RPMI7951 (cell line): Measurements from ENCODE around the gene BEST2. TPM values are rescaled to one million over a fixed set of nuclear protein-coding genes. Genes with fewer than 3 reads are reported as not detected.
"Not testable (repeated sequence)": the region's sequence is repeated elsewhere in the genome, so short reads cannot be mapped to it uniquely, and the experiment has no call there.

Experiments used
- DNase-seq: peaks from one replicate; pipeline ENCODE4 v3.0.0-alpha.2; 2012; ENCODE audit warnings: low read depth
- total RNA-seq: library from RNA; depleted of rRNA; stranded (reverse); fragments of >200 nt; shearing (Covaris generic); gene quantifications from 2 replicates; pipeline ENCODE4 v1.2.3, GENCODE V29; 2014

BEST2 gene
- total RNA-seq, 1 experiment from 2014 or later = not detected

- DNase-seq = no peak
Measured at GRCh38 chr19:12787458-12787857, 35.9 kb downstream of the BEST2 start.

DNA sequence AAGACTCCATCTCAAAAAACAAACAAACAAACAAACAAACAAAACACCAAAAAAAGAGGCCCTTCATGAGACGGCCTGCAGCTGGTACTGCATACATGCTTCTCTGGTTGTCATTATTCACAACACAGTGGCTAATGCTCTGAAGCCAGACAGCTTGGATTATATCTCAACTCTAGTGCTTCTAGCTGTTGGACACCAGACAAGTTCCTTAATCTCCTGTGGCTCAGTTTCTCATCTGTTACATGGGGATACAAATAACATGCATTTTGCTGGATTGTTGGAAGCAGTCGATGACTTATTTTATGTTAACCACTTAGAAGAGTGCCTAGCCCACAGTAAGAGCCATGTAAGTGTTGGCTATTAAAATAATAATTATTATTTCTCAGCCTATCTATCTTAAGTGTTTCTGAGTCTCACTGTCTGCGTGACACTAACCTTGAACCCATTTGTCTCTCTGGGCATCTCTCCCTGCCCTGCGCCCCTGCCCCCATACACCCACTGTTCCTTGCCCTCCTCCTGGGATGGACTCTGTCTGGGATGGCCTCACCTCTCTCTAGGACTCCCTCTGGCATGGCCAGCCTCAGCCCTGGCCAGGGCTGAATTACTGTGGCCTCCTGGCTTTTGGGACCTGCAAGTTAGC is 36.6 kb downstream of the BEST2 start:
- no peak for DNase-seq

DNA sequence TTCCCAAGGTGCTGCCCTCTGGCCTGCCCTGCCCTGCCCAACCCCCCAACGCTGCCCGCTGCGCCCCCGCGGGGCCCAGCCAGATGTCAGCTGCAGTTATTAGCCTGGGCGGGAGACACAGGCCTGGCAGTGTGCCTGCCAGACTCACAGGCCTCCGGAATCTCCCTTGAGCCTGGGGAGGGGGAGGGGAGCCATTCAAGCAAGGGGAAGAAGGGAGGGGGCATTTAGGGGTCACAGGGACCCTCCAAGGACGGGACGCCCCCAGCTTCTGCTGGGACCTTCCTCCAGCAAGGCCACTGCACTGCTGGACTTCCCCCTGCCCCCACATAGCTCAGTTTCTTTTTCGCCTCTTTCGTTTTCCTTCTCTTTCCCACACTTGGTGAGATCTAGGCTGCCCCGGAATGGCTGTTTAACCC is 37.1 kb downstream of the BEST2 start:
- peak; percentile 83 for DNase-seq

DNA sequence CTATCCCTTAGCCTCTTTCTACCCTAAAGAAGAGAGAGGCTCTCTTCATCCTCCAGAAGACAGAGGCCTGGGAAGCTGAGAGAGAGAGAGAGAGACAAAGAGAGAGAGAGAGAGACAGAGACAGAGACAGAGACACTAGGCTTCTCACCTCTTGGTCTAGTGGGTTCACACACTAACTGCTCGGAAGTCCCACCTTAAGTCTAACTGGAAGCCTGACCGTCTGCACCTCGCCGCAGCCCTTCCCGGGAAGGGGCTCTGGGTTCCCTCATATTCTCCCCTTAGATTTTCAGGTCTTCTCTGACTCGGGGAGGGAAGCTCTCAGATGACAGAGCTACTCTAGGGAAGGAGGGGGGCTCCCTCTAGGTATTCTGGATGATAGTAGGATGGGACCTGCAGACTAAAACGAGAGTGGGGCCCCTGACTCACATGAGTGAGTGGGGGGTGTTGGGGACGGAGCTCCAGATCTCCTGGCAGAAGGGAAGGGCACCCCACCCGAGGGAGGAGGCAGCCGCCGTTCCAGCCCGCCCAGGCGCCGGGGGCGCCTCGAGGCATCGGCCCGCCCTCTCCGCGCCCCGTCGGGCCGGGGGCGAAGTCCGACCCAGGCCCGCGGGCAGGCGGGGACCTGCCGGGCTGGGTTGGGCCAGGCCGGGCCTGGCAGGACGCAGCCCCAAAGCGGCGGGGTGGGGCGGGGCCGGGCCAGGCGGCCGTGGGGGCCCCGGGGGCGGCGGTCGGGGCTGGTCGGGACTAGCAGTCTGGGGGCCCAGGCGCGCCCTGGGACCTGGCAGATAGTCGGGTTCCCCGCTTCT is 37.7 kb downstream of the BEST2 start:
- no peak for DNase-seq

DNA sequence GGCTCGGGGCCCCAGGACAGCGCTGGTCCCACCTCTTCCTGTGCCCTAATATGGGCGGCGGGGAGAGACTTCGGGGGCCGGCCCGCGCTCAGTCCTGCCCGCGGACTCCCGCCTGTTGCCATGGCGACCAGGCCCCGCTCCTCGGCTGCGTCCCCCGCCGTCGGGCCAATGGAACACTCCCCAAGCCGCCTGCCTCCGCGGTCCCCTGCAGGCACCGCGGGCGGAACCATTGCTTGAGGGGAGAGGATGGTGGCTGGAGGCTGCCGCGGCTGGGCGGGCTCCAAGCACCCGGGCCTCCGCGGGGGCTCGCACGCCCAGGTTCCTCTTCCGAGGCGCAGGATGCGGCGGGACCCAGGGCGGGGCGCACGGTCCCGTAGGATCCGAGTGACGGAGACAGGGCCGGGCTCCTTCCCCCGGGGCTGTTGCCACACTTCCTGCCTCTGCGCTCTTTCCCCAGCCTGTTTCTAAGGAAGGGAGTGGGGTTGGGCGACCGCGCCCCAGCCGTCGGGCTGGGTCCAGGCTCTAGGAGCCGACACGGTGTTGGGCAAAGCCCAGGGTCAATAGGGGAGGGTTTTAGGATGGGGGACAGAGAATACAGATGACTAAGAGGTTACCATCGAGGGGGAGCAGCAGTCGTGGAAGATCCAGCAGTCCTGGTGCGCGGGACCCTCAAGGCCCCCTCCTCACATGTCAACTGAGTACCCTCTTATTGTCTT is 38.5 kb downstream of the BEST2 start:
- DNase-seq = peak; percentile 97

GRCh38 chr19:12790628-12791344 is 39.2 kb downstream of the BEST2 start:
- DNase-seq = no peak

GRCh38 chr19:12791345-12792050 is 39.9 kb downstream of the BEST2 start, which contains the start of gene JUNB:
TSS of gene JUNB (plus strand) at chr19:12791486. CDS start at chr19:12791772, 286 bp downstream.
- peak; percentile 97 for DNase-seq

- peak; percentile 64 for DNase-seq
Measured at GRCh38 chr19:12792051-12792852, 40.7 kb downstream of the BEST2 start.

DNA sequence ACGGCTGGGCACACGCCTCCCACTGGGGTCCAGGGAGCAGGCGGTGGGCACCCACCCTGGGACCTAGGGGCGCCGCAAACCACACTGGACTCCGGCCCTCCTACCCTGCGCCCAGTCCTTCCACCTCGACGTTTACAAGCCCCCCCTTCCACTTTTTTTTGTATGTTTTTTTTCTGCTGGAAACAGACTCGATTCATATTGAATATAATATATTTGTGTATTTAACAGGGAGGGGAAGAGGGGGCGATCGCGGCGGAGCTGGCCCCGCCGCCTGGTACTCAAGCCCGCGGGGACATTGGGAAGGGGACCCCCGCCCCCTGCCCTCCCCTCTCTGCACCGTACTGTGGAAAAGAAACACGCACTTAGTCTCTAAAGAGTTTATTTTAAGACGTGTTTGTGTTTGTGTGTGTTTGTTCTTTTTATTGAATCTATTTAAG is 41.3 kb downstream of the BEST2 start:
- no peak for DNase-seq

GRCh38 chr19:12793290-12794195 is 42.0 kb downstream of the BEST2 start:
- peak; percentile 92 for DNase-seq

DNA sequence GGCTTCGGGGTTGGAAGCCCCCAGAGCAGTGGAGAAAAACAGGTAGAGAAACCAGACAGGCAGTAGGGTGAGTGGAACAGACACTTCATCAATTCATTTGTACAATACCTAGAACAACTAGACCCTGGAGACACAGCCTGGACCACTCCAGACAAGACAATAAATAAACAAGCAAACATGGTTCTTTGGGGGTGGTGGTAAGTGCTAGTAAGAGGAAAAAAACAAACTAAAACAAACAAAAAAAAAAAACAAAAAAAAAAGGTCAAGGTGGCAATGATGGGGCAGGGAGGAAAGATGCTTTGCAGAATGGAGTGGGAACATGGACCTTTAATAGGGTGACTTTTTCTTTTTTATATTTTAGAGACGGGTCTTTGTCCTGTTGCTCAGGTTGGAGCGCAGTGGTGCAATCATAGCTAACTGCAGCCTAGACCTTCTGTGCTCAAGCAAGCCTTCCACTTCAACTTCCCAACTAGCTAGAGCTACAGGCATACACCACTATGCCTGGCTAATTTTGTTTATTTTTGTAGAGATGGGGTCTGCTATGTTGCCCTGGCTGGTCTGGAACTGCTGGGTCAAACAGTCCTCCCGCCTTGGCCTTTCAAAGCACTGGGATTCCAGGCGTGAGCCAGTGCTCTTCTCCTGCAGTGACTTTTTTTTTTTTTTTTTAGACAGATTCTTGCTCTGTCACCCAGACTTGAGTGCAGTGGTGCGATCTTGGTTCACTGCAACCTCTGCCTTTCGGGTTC is 42.8 kb downstream of the BEST2 start:
- no peak for DNase-seq

GRCh38 chr19:12794971-12795381 is 43.4 kb downstream of the BEST2 start:
- DNase-seq = no peak

DNA sequence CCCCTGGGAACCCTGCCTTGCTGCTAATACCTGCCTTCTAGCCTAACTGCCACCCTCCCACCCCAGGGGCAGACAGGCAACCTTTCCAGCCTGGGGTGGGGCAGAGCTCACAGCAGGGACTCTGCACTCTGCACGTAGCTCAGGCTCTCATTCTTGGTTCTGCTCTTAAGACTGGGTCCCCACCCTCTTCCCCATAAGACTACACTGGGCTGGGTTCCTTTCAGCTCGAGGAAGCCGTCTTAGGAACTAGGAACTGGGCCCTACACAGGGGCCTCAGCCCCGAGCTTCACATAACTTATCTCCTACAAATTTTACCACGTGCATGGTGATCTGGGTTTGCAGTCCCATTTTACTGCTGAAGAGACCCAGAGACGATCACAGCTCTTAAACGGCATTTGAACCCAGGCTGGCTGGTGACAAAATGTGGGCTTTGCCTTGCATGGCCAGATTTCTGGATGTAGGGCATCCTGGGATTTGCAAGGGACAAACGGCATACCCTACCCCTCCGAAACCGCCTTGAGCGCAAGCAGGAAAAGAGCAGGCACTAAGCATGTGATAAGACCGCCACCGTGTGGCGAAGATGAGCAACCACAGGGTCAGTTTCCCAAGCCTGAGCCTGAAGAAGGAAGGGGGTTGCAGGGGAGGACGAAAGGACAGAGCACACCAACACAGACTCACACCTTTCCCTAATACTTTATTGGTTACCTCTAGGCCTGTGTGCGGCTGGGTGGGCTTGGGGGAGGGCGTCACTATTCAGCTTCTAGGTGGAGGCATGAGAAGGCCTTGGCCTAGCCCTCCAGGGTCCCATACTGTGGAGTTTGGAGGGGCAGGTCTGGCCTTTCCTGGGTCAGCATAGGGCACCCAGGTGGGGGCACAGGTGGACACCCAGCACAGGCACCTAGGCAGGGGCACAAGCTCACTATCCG is 44.8 kb downstream of the BEST2 start:
- DNase-seq = peak; percentile 77

GRCh38 chr19:12797141-12797587 is 45.6 kb downstream of the BEST2 start:
- DNase-seq = no peak

DNA sequence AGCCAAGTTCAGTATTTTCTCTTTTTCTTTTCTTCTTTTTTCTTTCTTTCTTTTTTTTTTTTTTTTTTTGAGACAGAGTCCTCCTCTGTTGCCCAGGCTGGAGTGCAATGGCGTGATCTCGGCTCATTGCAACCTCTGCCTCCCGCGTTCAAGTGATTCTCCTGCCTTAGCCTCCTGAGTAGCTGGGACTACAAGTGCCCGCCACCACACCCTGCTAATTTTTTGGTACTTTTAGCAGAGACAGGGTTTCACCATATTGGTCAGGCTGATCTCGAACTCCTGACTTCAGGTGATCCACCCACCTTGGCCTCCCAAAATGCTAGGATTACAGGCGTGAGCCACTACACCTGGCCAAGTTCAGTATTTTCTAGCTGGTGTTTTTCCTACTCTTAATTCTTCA is 46.0 kb downstream of the BEST2 start:
- not testable (repeated sequence) for DNase-seq

- no peak for DNase-seq
Measured at GRCh38 chr19:12799742-12800465, 48.3 kb downstream of the BEST2 start.

- DNase-seq = no peak
Measured at GRCh38 chr19:12800466-12800770, 48.8 kb downstream of the BEST2 start.
